ENCODE data around the gene CFAP107. TPM values are rescaled to one million over a fixed set of nuclear protein-coding genes. Genes with fewer than 3 reads are reported as not detected.

Gene CFAP107
- total RNA-seq, 2 donors from 2014 or later: not detected

GRCh38 chr1:12760256-12760795 lies 14.3 kb downstream of the CFAP107 start:
- H3K9me3 Mint-ChIP-seq: no peaks in the 10 kb centered on the region
- no peaks in the 10 kb centered on the region for H3K36me3 Mint-ChIP-seq (ENCODE audit: low read depth)
- ATAC-seq (replicated peaks): no peak
- no peak overlapping the region for H3K4me3 Mint-ChIP-seq
- H3K27ac Mint-ChIP-seq: no peak overlapping the region
- peaks cover 41% of the 10 kb centered on the region for H3K27me3 Mint-ChIP-seq
- no peaks in the 10 kb centered on the region for H3K4me1 Mint-ChIP-seq

DNA sequence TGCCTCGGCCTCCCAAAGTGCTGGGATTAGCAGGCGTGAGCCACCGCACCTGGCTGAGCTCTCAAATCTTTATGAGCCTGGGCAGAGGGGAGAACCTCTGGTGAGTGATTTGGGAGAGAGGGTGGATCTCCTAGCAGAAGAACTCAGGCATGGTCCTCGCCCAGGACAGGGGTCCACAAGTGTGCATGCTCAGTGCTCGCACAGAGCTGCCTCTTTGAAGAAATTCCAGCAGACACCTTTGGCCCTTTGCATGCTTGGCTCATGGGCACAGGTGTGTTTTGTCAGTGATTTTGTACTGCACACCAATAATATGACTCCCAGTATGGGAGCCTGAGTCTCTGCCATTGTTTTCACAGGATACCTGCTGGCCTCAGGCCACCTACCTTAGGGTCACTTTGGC lies 15.8 kb downstream of the CFAP107 start:
- ATAC-seq (replicated peaks): no peak
- no peaks in the 10 kb centered on the region for H3K4me1 Mint-ChIP-seq
- H3K9me3 Mint-ChIP-seq: no peaks in the 10 kb centered on the region
- peaks cover 38% of the 10 kb centered on the region for H3K27me3 Mint-ChIP-seq
- H3K36me3 Mint-ChIP-seq (ENCODE audit: low read depth): no peaks in the 10 kb centered on the region
- H3K27ac Mint-ChIP-seq: no peak overlapping the region
- no peak overlapping the region for H3K4me3 Mint-ChIP-seq

DNA sequence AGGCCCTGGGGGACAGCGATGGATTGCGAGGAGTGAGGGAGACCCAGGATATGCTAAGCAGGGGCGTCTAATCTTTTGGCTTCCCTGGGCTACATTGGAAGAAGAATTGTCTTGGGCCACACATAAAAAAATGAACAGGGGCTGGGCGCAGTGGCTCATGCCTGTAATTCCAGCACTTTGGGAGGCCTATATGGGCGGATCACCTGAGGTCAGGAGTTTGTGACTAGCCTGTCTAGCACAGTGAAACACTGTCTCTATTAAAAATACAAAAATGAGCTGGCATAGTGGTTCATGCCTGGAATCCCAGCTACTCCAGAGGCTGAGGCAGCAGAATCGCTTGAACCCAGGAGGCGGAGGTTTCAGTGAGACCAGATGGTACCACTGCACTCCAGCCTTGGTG lies 16.8 kb downstream of the CFAP107 start:
- no peaks in the 10 kb centered on the region for H3K4me1 Mint-ChIP-seq
- H3K36me3 Mint-ChIP-seq (ENCODE audit: low read depth): no peaks in the 10 kb centered on the region
- peaks cover 45% of the 10 kb centered on the region for H3K27me3 Mint-ChIP-seq
- H3K27ac Mint-ChIP-seq: no peak overlapping the region
- no peaks in the 10 kb centered on the region for H3K9me3 Mint-ChIP-seq
- no peak overlapping the region for H3K4me3 Mint-ChIP-seq
- no peak for ATAC-seq (replicated peaks)

DNA sequence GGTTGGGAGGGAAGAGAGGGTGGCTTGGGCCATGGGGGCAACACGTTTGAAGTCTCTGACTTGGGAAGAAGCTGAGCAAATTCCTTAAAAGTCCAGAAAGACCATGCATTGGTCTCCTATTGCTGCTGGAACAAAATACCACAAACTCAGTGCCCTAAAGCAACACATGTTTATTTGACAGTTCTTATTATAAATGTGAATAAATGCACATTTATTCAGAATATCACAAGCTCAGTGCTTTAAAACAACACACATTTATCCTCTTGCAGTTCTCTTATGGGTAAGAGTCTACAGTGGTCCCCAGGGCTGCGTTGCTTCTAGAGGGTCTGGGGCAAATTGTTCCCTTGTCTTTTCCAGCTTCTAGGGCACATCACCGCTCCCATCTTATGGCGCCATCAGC lies 17.5 kb downstream of the CFAP107 start:
- H3K4me1 Mint-ChIP-seq: no peaks in the 10 kb centered on the region
- no peak overlapping the region for H3K4me3 Mint-ChIP-seq
- ATAC-seq (replicated peaks): no peak
- peaks cover 42% of the 10 kb centered on the region for H3K27me3 Mint-ChIP-seq
- no peaks in the 10 kb centered on the region for H3K36me3 Mint-ChIP-seq (ENCODE audit: low read depth)
- H3K27ac Mint-ChIP-seq: no peak overlapping the region
- no peaks in the 10 kb centered on the region for H3K9me3 Mint-ChIP-seq

DNA sequence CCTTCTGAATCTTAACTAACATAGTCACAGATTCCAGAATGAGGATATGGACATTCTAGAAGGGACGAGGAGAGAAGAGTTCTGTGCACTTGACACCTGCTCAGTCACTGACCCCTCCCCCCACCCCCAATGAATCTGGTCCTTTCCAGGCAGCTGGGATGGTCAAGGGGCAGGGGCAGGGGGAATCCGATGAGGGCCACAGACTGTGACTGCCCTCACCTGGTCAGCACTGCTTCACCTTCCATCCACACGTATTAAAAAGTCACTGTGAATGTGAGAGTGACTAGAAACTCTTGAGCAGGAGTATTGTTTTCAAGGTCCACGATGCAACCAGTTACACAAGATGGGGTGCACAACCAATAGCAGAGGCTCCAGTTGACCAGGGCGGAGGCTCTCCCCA lies 18.0 kb downstream of the CFAP107 start:
- H3K4me3 Mint-ChIP-seq: no peak overlapping the region
- H3K9me3 Mint-ChIP-seq: no peaks in the 10 kb centered on the region
- no peaks in the 10 kb centered on the region for H3K36me3 Mint-ChIP-seq (ENCODE audit: low read depth)
- H3K27me3 Mint-ChIP-seq: peaks cover 38% of the 10 kb centered on the region
- H3K27ac Mint-ChIP-seq: no peak overlapping the region
- no peaks in the 10 kb centered on the region for H3K4me1 Mint-ChIP-seq
- no peak for ATAC-seq (replicated peaks)

DNA sequence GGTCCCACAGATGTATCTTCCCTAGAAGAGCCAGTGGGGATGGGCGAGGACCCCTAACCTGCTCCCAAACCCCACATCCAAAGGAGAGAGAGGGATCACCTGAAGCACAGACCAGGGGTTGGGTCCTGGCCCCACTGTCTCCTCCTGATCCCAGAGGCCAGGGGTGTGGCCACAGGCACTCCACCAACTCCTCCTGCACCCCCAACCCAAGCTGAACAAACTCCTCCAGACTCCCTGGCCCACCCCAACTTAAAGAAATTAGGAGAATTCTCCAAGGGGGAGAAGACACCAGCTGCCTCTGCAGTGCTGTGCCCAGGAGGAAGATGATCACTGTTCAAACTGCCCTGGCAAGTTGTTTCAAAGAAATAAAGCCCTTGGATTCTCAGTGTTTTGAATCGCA lies 23.0 kb downstream of the CFAP107 start:
- ATAC-seq (replicated peaks): no peak
- peaks cover 43% of the 10 kb centered on the region for H3K27me3 Mint-ChIP-seq
- H3K9me3 Mint-ChIP-seq: no peaks in the 10 kb centered on the region
- H3K4me3 Mint-ChIP-seq: no peak overlapping the region
- no peak overlapping the region for H3K27ac Mint-ChIP-seq
- no peaks in the 10 kb centered on the region for H3K36me3 Mint-ChIP-seq (ENCODE audit: low read depth)
- no peaks in the 10 kb centered on the region for H3K4me1 Mint-ChIP-seq

DNA sequence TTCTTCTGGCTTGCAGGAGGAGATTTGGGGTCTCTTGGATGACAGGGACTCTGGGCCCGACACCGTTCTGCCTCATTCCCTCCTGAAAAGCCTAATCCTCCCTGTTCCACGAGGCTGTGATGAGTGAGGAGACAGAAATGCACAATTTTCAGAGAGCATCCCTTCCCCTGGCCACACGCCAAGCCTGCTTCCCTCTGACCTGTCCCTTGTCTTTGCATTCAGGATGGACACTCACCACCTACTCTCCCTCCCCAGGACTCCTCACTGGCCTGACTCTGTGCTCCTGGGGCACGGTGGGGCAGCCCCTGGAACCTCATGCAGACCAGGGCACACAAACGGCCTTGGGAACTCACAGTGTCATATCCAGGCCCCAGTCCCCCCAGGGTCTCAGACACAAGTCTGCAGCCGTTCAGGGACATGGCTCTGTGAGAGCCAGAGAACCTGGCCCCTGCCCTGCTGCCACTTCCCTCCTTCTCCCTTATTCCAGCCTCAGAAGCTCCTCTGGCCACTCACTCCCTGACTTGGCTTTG lies 24.0 kb downstream of the CFAP107 start:
- Mint-ChIP-seq H3K27me3 (peaks cover 43% of the 10 kb centered on the region), H3K27ac (no peak overlapping the region), H3K4me1 (no peaks in the 10 kb centered on the region), H3K36me3 (ENCODE audit: low read depth) (no peaks in the 10 kb centered on the region), H3K4me3 (no peak overlapping the region), H3K9me3 (no peaks in the 10 kb centered on the region)
- ATAC-seq (replicated peaks): no peak

- Mint-ChIP-seq H3K4me3 (no peak overlapping the region), H3K9me3 (no peaks in the 10 kb centered on the region), H3K27me3 (peaks cover 40% of the 10 kb centered on the region), H3K4me1 (no peaks in the 10 kb centered on the region), H3K36me3 (ENCODE audit: low read depth) (no peaks in the 10 kb centered on the region), H3K27ac (no peak overlapping the region)
- ATAC-seq (replicated peaks): no peak
Measured at GRCh38 chr1:12770620-12771019, 24.6 kb downstream of the CFAP107 start.

GRCh38 chr1:12771186-12771585 lies 25.2 kb downstream of the CFAP107 start:
- no peak overlapping the region for H3K27ac Mint-ChIP-seq
- H3K4me3 Mint-ChIP-seq: no peak overlapping the region
- no peaks in the 10 kb centered on the region for H3K36me3 Mint-ChIP-seq (ENCODE audit: low read depth)
- H3K4me1 Mint-ChIP-seq: no peaks in the 10 kb centered on the region
- H3K27me3 Mint-ChIP-seq: peaks cover 40% of the 10 kb centered on the region
- ATAC-seq (replicated peaks): no peak
- H3K9me3 Mint-ChIP-seq: no peaks in the 10 kb centered on the region

GRCh38 chr1:12772520-12772919 lies 26.5 kb downstream of the CFAP107 start:
- no peaks in the 10 kb centered on the region for H3K4me1 Mint-ChIP-seq
- no peaks in the 10 kb centered on the region for H3K9me3 Mint-ChIP-seq
- H3K27me3 Mint-ChIP-seq: peaks cover 33% of the 10 kb centered on the region
- no peaks in the 10 kb centered on the region for H3K36me3 Mint-ChIP-seq (ENCODE audit: low read depth)
- H3K4me3 Mint-ChIP-seq: no peak overlapping the region
- ATAC-seq (replicated peaks): no peak
- no peak overlapping the region for H3K27ac Mint-ChIP-seq

- Mint-ChIP-seq H3K4me3 (no peak within 1 kb of the TSS), H3K27me3 (peaks cover 34% of the 10 kb centered on the region), H3K27ac (no peak within 1 kb of the TSS), H3K36me3 (ENCODE audit: low read depth) (no peaks in the 10 kb centered on the region), H3K9me3 (no peaks in the 10 kb centered on the region), H3K4me1 (no peaks in the 10 kb centered on the region)
- ATAC-seq (replicated peaks): no peak
Measured at GRCh38 chr1:12773438-12773837, 27.4 kb downstream of the CFAP107 start, which contains the start of gene PRAMEF12. Gene PRAMEF12 (plus strand): TSS chr1:12773738. CDS start chr1:12774868, 1,130 bp downstream.

- H3K27me3 Mint-ChIP-seq: peaks cover 40% of the 10 kb centered on the region
- no peak overlapping the region for H3K4me3 Mint-ChIP-seq
- no peak for ATAC-seq (replicated peaks)
- no peak overlapping the region for H3K27ac Mint-ChIP-seq
- no peaks in the 10 kb centered on the region for H3K9me3 Mint-ChIP-seq
- H3K4me1 Mint-ChIP-seq: no peaks in the 10 kb centered on the region
- no peaks in the 10 kb centered on the region for H3K36me3 Mint-ChIP-seq (ENCODE audit: low read depth)
Measured at GRCh38 chr1:12774801-12775345, 28.9 kb downstream of the CFAP107 start.

DNA sequence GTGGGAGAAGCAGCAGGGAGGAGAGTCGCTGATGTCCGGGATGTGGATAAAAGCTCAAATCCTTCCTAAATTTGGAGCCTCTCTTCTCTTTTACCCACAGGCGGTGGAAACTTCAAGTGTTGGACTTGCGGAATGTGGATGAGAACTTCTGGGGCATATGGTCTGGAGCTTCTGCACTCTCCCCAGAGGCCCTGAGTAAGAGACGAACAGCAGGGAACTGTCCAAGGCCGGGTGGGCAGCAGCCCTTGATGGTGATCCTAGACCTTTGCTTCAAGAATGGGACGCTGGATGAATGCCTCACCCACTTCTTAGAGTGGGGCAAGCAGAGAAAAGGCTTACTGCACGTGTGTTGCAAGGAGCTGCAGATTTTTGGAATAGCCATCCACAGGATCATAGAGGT lies 29.4 kb downstream of the CFAP107 start:
- H3K27me3 Mint-ChIP-seq: peaks cover 34% of the 10 kb centered on the region
- no peaks in the 10 kb centered on the region for H3K9me3 Mint-ChIP-seq
- no peak overlapping the region for H3K4me3 Mint-ChIP-seq
- H3K4me1 Mint-ChIP-seq: no peaks in the 10 kb centered on the region
- no peaks in the 10 kb centered on the region for H3K36me3 Mint-ChIP-seq (ENCODE audit: low read depth)
- no peak for ATAC-seq (replicated peaks)
- no peak overlapping the region for H3K27ac Mint-ChIP-seq

- H3K9me3 Mint-ChIP-seq: no peaks in the 10 kb centered on the region
Measured at GRCh38 chr1:12776801-12777557, 31.0 kb downstream of the CFAP107 start.

GRCh38 chr1:12778061-12778460 lies 32.1 kb downstream of the CFAP107 start:
- no peak for ATAC-seq (replicated peaks)
- no peak overlapping the region for H3K27ac Mint-ChIP-seq
- H3K9me3 Mint-ChIP-seq: no peaks in the 10 kb centered on the region
- H3K27me3 Mint-ChIP-seq: peaks cover 24% of the 10 kb centered on the region
- no peaks in the 10 kb centered on the region for H3K36me3 Mint-ChIP-seq (ENCODE audit: low read depth)
- H3K4me1 Mint-ChIP-seq: no peaks in the 10 kb centered on the region
- no peak overlapping the region for H3K4me3 Mint-ChIP-seq

More at GRCh38 chr1:12776801-12777557, 31.0 kb downstream of the CFAP107 start:
- no peak for ATAC-seq (replicated peaks)
- Mint-ChIP-seq H3K4me3 (no peak overlapping the region), H3K27ac (no peak overlapping the region), H3K27me3 (peaks cover 29% of the 10 kb centered on the region), H3K36me3 (ENCODE audit: low read depth) (no peaks in the 10 kb centered on the region), H3K4me1 (no peaks in the 10 kb centered on the region)

Measured in activated T-helper 17 cell treated with anti-CD3 and anti-CD28 coated beads, Interleukin-2, amount 50 U/mL, for 72 hours (primary cell).